MCF 10A (cell line): ENCODE data around the gene HSD17B11. TPM values are rescaled to one million over a fixed set of nuclear protein-coding genes. Genes with fewer than 3 reads are reported as not detected.
"Not testable (repeated sequence)": the region's sequence is repeated elsewhere in the genome, so short reads cannot be mapped to it uniquely, and the experiment has no call there.

Source experiments
- BruUV-seq: library from RNA; stranded (reverse); fragments of 400-500 nt; replicated peaks from 2 replicates; lab custom pipeline; 2021; lab: Mats Ljungman, UMichigan
- CTCF ChIA-PET: fragments of 300-600 bp; sonication (Branson Sonifier 250); formaldehyde crosslinking; extraction: SDS; loops from one replicate; lab custom pipeline; 2021; ENCODE audit warnings: antibody characterized with exemption, inconsistent platforms; lab: Yijun Ruan, JAX
- POLR2A ChIA-PET: fragments of 300-600, 350-650 bp; sonication (Branson Sonifier 250); formaldehyde crosslinking; extraction: SDS; loops from one replicate; lab custom pipeline; 2020; ENCODE audit warnings: antibody characterized with exemption, inconsistent platforms; lab: Yijun Ruan, JAX
- DNase-seq: peaks from one replicate; pipeline ENCODE4 v3.0.0-alpha.2; 2018; ENCODE audit not compliant: unreplicated experiment
- H3K27ac Mint-ChIP-seq: one replicate; pipeline ENCODE4 v1.8.0; 2022; ENCODE audit warnings: mild to moderate bottlenecking, low read depth, mixed read lengths; ENCODE audit not compliant: unreplicated experiment
- H3K27me3 Mint-ChIP-seq: one replicate; pipeline ENCODE4 v1.8.0; 2022; ENCODE audit warnings: mixed read lengths; ENCODE audit not compliant: insufficient read depth, unreplicated experiment
- H3K36me3 Mint-ChIP-seq: one replicate; pipeline ENCODE4 v1.8.0; 2022; ENCODE audit warnings: mild to moderate bottlenecking, moderate library complexity, mixed read lengths; ENCODE audit not compliant: insufficient read depth, unreplicated experiment
- H3K4me1 Mint-ChIP-seq: one replicate; pipeline ENCODE4 v1.8.0; 2022; ENCODE audit warnings: mixed read lengths; ENCODE audit not compliant: insufficient read depth, unreplicated experiment
- H3K4me3 Mint-ChIP-seq: one replicate; pipeline ENCODE4 v1.8.0; 2022; ENCODE audit warnings: mild to moderate bottlenecking, moderate library complexity, mixed read lengths; ENCODE audit not compliant: unreplicated experiment
- H3K9me3 Mint-ChIP-seq: one replicate; pipeline ENCODE4 v1.8.0; 2022; ENCODE audit warnings: mixed read lengths; ENCODE audit not compliant: unreplicated experiment
- intact Hi-C: fragments of 100-400 bp; cut with micrococcal nuclease; formaldehyde crosslinking; loops from 2 replicates; pipeline ENCODE4 v1.14.1; 2022
- total RNA-seq: library from RNA; stranded (reverse); gene quantifications from 2 replicates; pipeline ENCODE4 v1.2.3, GENCODE V29; 2022
- TF ChIP-seq, protein P1 (sequence below): fragments of 200-600 bp; IDR thresholded peaks from one replicate; pipeline ENCODE4 v1.8.0; 2022; ENCODE audit warnings: antibody characterized with exemption, mild to moderate bottlenecking; ENCODE audit not compliant: unreplicated experiment

Gene HSD17B11
- total RNA-seq, 1 experiment from 2014 or later = 4.3 TPM

DNA sequence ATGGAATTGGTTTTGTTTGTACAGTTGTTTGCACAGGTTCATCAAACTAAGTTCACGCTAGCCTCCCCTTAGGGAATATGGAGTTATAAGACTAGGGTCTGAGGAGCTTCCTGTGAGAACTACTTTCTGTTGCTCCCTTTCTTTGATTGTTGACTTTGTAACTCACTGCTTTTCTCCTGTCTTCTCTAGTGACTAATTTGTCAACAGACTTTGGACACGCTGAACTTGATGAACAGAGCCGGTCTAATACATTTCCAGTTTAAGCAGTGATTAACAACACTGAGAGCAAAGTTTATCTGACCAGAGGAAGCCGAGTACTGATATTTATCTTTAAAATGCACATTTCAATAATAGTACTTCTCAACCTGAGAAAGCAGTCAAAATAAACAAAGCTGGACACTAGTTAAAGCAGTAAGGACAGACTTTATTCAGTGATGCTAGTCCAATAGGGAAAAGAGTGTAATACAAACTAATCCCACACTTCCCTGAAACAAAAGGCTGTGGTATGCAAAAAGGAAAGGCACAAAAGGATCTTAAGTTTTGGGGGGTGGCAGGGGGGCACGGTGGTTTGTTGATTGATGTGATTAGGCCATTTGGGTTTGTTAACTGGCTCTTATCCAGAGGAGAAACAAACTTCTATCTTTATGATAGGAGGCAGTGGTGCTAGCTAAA is 28.7 kb upstream of the HSD17B11 start:
- no peak for DNase-seq
- peaks cover 7% of the 10 kb centered on the region for H3K36me3 Mint-ChIP-seq
- intact Hi-C loops = loop anchor here (5.0 kb wide), 1 partner anchor 62 kb away; no protein-coding TSS in a partner anchor
- no TSS peak for BruUV-seq
- no peak overlapping the region for H3K27ac Mint-ChIP-seq
- H3K4me1 Mint-ChIP-seq = peaks cover 9% of the 10 kb centered on the region
- no peaks in the 10 kb centered on the region for H3K9me3 Mint-ChIP-seq
- H3K27me3 Mint-ChIP-seq = no peaks in the 10 kb centered on the region
- POLR2A ChIA-PET = interaction anchor here (0.6 to 1.5 kb wide), 3 partner anchors 16 to 466 kb away, joined by 3 to 9 read pairs (median 4); no protein-coding TSS in a partner anchor
- CTCF ChIA-PET = interaction anchor here (0.9 kb wide), 1 partner anchor 25 kb away, joined by 3 read pairs; no protein-coding TSS in a partner anchor
- no peak overlapping the region for H3K4me3 Mint-ChIP-seq
- TF ChIP-seq, protein P1, sequence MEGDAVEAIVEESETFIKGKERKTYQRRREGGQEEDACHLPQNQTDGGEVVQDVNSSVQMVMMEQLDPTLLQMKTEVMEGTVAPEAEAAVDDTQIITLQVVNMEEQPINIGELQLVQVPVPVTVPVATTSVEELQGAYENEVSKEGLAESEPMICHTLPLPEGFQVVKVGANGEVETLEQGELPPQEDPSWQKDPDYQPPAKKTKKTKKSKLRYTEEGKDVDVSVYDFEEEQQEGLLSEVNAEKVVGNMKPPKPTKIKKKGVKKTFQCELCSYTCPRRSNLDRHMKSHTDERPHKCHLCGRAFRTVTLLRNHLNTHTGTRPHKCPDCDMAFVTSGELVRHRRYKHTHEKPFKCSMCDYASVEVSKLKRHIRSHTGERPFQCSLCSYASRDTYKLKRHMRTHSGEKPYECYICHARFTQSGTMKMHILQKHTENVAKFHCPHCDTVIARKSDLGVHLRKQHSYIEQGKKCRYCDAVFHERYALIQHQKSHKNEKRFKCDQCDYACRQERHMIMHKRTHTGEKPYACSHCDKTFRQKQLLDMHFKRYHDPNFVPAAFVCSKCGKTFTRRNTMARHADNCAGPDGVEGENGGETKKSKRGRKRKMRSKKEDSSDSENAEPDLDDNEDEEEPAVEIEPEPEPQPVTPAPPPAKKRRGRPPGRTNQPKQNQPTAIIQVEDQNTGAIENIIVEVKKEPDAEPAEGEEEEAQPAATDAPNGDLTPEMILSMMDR = no peak

DNA sequence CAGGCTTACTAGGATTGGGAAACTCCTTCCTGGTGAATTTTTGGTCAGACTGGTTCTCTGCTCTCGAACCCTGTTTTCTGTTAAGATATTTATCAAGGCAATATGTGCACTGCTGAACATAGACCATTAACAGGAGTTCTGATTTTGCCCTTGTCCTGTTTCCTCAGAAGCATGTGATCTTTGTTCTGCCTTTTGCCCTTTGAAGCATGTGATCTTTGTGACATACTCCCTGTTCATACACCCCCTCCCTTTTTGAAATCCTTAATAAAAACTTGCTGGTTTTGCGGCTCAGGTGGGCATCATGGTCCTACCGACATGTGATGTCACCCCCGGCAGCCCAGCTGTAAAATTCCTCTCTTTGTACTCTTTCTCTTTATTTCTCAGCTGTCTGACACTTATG is 27.4 kb upstream of the HSD17B11 start:
- H3K27me3 Mint-ChIP-seq, H3K4me1 Mint-ChIP-seq, H3K36me3 Mint-ChIP-seq, intact Hi-C loops, BruUV-seq, POLR2A ChIA-PET, CTCF ChIA-PET, H3K9me3 Mint-ChIP-seq, H3K4me3 Mint-ChIP-seq, H3K27ac Mint-ChIP-seq, DNase-seq: not testable (repeated sequence)

DNA sequence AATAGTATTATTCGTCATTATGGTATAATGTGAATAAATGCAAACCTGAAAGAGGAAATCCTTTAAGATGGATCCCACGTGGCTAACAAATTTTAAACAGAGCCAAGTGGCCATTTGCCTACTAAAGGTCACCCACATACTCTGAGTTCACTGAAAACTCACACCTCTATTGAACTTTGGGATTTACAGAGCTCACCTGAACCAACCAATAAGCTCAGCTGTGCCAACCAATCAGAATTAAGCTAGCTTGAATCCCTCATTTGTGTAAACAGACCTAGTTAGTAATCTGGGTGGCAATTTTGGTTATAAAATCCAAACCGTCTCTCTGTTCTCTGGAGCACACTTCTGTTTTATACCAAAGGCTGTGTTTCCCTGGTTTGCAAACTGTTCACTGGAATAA is 26.0 kb upstream of the HSD17B11 start:
- intact Hi-C loops = no loop called here
- CTCF ChIA-PET = interaction anchor here (1.2 kb wide), 1 partner anchor 437 kb away, joined by 3 read pairs; no protein-coding TSS in a partner anchor
- BruUV-seq = no TSS peak
- TF ChIP-seq, protein P1 = no peak
- DNase-seq = no peak
- Mint-ChIP-seq H3K4me1 (peaks cover 3% of the 10 kb centered on the region), H3K27me3 (no peaks in the 10 kb centered on the region), H3K36me3 (peaks cover under 1% of the 10 kb centered on the region), H3K9me3 (no peaks in the 10 kb centered on the region), H3K27ac (no peak overlapping the region), H3K4me3 (no peak overlapping the region)
- POLR2A ChIA-PET = interaction anchor here (1.3 kb wide), 1 partner anchor 26 kb away, joined by 3 read pairs; the partner anchor contains the start of gene HSD17B11

DNA sequence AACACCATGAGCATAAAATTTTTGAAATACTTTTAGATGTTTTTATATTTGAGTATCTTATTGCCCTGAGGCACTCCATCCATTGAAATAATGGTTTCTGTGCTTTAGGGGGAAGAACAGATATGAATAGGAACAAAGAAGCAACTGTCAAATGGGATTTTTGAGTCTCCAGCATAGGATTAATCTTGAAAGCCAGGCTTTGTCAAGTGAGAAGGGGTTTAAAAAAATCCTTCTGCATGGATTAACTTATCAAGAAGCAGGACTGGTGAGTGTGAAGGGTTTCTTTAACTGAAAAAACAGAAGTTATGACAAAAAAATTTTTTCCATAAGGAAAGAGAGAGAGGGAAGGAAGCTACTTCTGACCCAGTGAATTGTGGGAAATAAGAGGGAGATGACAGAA is 23.8 kb upstream of the HSD17B11 start:
- POLR2A ChIA-PET = interaction anchor here (1.1 kb wide), 1 partner anchor 8 kb away, joined by 4 read pairs; no protein-coding TSS in a partner anchor
- no peak overlapping the region for H3K4me3 Mint-ChIP-seq
- no TSS peak for BruUV-seq

More for the DNA sequence above, 23.8 kb upstream of the HSD17B11 start:
- H3K9me3 Mint-ChIP-seq = no peaks in the 10 kb centered on the region
- H3K4me1 Mint-ChIP-seq = no peaks in the 10 kb centered on the region
- CTCF ChIA-PET = interaction anchor here (0.6 kb wide), 1 partner anchor 191 kb away, joined by 3 read pairs; no protein-coding TSS in a partner anchor
- H3K27me3 Mint-ChIP-seq = no peaks in the 10 kb centered on the region
- H3K36me3 Mint-ChIP-seq = no peaks in the 10 kb centered on the region
- intact Hi-C loops = no loop called here
- no peak overlapping the region for H3K27ac Mint-ChIP-seq
- TF ChIP-seq, protein P1 = no peak
- DNase-seq = no peak
